Measurements from ENCODE around the gene KLK2. TPM values are rescaled to one million over a fixed set of nuclear protein-coding genes. Genes with fewer than 3 reads are reported as not detected.

Gene KLK2
- total RNA-seq, 1 experiment from 2014 or later: not detected

- ChIA-PET RAD21 (ENCODE audit: low non-redundant PET in 1 of 2, low total read pairs in 2 of 2, uncharacterized antibody in 2 of 2, unreplicated experiment in 2 of 2) (no interaction called here), CTCF (no interaction called here), POLR2A (no interaction called here)
- intact Hi-C loops (cut with micrococcal nuclease): no loop called here
- no TSS peak for BruUV-seq (replicated peaks)
- Histone ChIP-seq H3K36me3 (ENCODE audit: control insufficient read depth in 1 of 2, insufficient read depth in 2 of 2, low read length in 2 of 2) (no peaks in the 10 kb centered on the region), H3K79me2 (ENCODE audit: insufficient read depth, low read length) (no peaks in the 10 kb centered on the region), H3K4me1 (ENCODE audit: control insufficient read depth in 1 of 2, insufficient read depth in 2 of 2, low read length in 2 of 2) (no peaks in the 10 kb centered on the region), H3K9me2 (ENCODE audit: insufficient read depth) (no peaks in the 10 kb centered on the region), H3K9ac (ENCODE audit: low read length) (no peak overlapping the region), H3K9me3 (ENCODE audit: control insufficient read depth in 1 of 2, insufficient read depth in 1 of 2, low read depth in 1 of 2, low read length in 2 of 2) (no peaks in the 10 kb centered on the region), H3K4me2 (ENCODE audit: low read length) (no peak overlapping the region), H4K20me1 (ENCODE audit: insufficient read depth) (no peaks in the 10 kb centered on the region), H3K27ac (ENCODE audit: low read depth, low read length) (no peak overlapping the region), H3K4me3 (replicated peaks in 1 of 2; ENCODE audit: low read depth in 1 of 2, low read length in 2 of 2) (no peak overlapping the region), H2AFZ (ENCODE audit: low read depth, low read length, poor library complexity, severe bottlenecking) (no peak overlapping the region), H3K27me3 (ENCODE audit: insufficient read depth, low read length) (peaks cover 74% of the 10 kb centered on the region)
- no peak for DNase-seq (ENCODE audit: low read depth, low spot score)
- TF ChIP-seq CBX3 (IDR thresholded peaks at IDR 0.05; ENCODE audit: low read depth) (no peak), REST (IDR thresholded peaks at IDR 0.05; ENCODE audit: low read depth) (no peak), SRF (IDR thresholded peaks at IDR 0.05; ENCODE audit: low read depth) (no peak), FOSL1 (IDR thresholded peaks at IDR 0.05; ENCODE audit: low read depth) (no peak), SP1 (IDR thresholded peaks at IDR 0.05; ENCODE audit: low read depth) (no peak), EZH2phosphoT487 (IDR thresholded peaks at IDR 0.05; ENCODE audit: borderline replicate concordance) (no peak), EGR1 (IDR thresholded peaks at IDR 0.05; ENCODE audit: low read depth) (no peak), CTCF (IDR thresholded peaks at IDR 0.05 in 2 of 3, conservative IDR thresholded peaks at IDR 0.05 in 1 of 3; ENCODE audit: borderline replicate concordance in 1 of 3, insufficient read depth in 1 of 3, low read depth in 2 of 3, low read length in 2 of 3) (no peak), RAD21 (IDR thresholded peaks at IDR 0.05; ENCODE audit: low read depth) (no peak), SIN3A (IDR thresholded peaks at IDR 0.05; ENCODE audit: low read depth) (no peak), POLR2A (IDR thresholded peaks at IDR 0.05; ENCODE audit: borderline replicate concordance, extremely low read depth, insufficient read depth, insufficient read length) (no peak), ATF3 (IDR thresholded peaks at IDR 0.05) (no peak), MAX (IDR thresholded peaks at IDR 0.05) (no peak), ZBTB33 (IDR thresholded peaks at IDR 0.05; ENCODE audit: extremely low read depth, insufficient replicate concordance, low read length) (no peak), ELF1 (IDR thresholded peaks at IDR 0.05; ENCODE audit: borderline replicate concordance, low read depth) (no peak), EZH2 (IDR thresholded peaks at IDR 0.05) (no peak), ZNF274 (IDR thresholded peaks at IDR 0.05; ENCODE audit: low read depth, low read length) (no peak)
- ATAC-seq: no peak
Observed at GRCh38 chr19:50869479-50869878, 3.8 kb upstream of the KLK2 start.

All from HCT116 (cell line).